Natural killer cell (primary cell): Measurements from ENCODE around the gene CNBD2. TPM values are rescaled to one million over a fixed set of nuclear protein-coding genes. Genes with fewer than 3 reads are reported as not detected.

Source experiments
- ATAC-seq, 3 donors: fragments of 150-1000 bp in 2 of 3; fragments of 200-7000 bp in 1 of 3; cut with Tn5 transposase; 1 replicate in 1 of 3; 2 replicates in 2 of 3; pipeline ENCODE4 v1.10.0; 2021; ENCODE audit warnings: mild to moderate bottlenecking in 2 of 3, moderate library complexity in 2 of 3
- DNase-seq, 2 donors: peaks; one replicate each; pipeline versions ENCODE4 v3.0.0 to v3.0.0-alpha.2; 2013 to 2021; ENCODE audit warnings: mixed read lengths in 1 of 2
- H3K27ac ChIP-seq: one replicate; pipeline ENCODE4 v1.5.1; 2013; ENCODE audit warnings: mild to moderate bottlenecking, low read length
- H3K27me3 ChIP-seq: one replicate; pipeline ENCODE4 v1.6.1; 2013; ENCODE audit warnings: low read length; ENCODE audit not compliant: control insufficient read depth, insufficient read depth
- H3K36me3 ChIP-seq: one replicate; pipeline ENCODE4 v1.6.1; 2013; ENCODE audit warnings: low read length; ENCODE audit not compliant: control insufficient read depth, insufficient read depth
- H3K4me1 ChIP-seq: one replicate; pipeline ENCODE4 v1.6.1; 2013; ENCODE audit warnings: low read length; ENCODE audit not compliant: control insufficient read depth, insufficient read depth
- H3K4me3 ChIP-seq: one replicate; pipeline ENCODE4 v1.5.1; 2013; ENCODE audit warnings: low read length
- H3K9me3 ChIP-seq: one replicate; pipeline ENCODE4 v1.6.1; 2013; ENCODE audit warnings: low read length; ENCODE audit not compliant: control insufficient read depth, insufficient read depth
- H3K27ac Mint-ChIP-seq, 2 donors: one replicate each; pipeline ENCODE4 v1.8.0; 2022; ENCODE audit warnings: mild to moderate bottlenecking in 2 of 2, mixed read lengths in 2 of 2, moderate library complexity in 1 of 2
- H3K27me3 Mint-ChIP-seq, 2 donors: one replicate each; pipeline ENCODE4 v1.8.0; 2022; ENCODE audit warnings: low read depth in 2 of 2, mixed read lengths in 2 of 2
- H3K36me3 Mint-ChIP-seq: one replicate; pipeline ENCODE4 v1.8.0; 2022; ENCODE audit warnings: mixed read lengths
- H3K4me1 Mint-ChIP-seq, 2 donors: one replicate each; pipeline ENCODE4 v1.8.0; 2022; ENCODE audit warnings: mixed read lengths in 2 of 2
- H3K4me3 Mint-ChIP-seq: one replicate; pipeline ENCODE4 v1.8.0; 2022; ENCODE audit warnings: mild to moderate bottlenecking, moderate library complexity, mixed read lengths
- H3K9me3 Mint-ChIP-seq, 2 donors: one replicate each; pipeline ENCODE4 v1.8.0; 2022; ENCODE audit warnings: mixed read lengths in 2 of 2
- CTCF ChIP-seq: fragments of 200-600 bp; IDR thresholded peaks from one replicate; pipeline ENCODE4 v1.8.0; 2022; ENCODE audit warnings: antibody characterized with exemption
- WGBS: methylation state at CpG from one replicate; pipeline ENCODE4 v1.1.7; 2013; ENCODE audit warnings: missing lambda C conversion rate; ENCODE audit not compliant: insufficient coverage; 5-methylcytosine and 5-hydroxymethylcytosine counted together
- intact Hi-C: fragments of 100-400 bp; cut with micrococcal nuclease; formaldehyde crosslinking; loops from one replicate; pipeline ENCODE4 v1.14.2; 2022
- total RNA-seq, 4 donors: library from RNA; stranded (reverse); fragments of 120-200 nt in 1 of 4; gene quantifications; one replicate each; pipeline versions ENCODE4 v1.2.3 to v1.2.4, GENCODE V29; 2013 to 2022

The CNBD2 gene
- total RNA-seq, 3 donors from 2014 or later (not counting 1 experiment from before 2014, with no cell fraction given) = 17.2 to 20.5 (median 19.5) TPM

- Mint-ChIP-seq H3K27ac (no peak overlapping the region), H3K4me1 (peaks cover 0 to 5% of the 10 kb centered on the region in 2 donors), H3K36me3 (peaks cover 9% of the 10 kb centered on the region), H3K4me3 (no peak overlapping the region), H3K9me3 (no peaks in the 10 kb centered on the region), H3K27me3 (no peaks in the 10 kb centered on the region)
- H3K4me1 ChIP-seq = no peaks in the 10 kb centered on the region
- no peaks in the 10 kb centered on the region for H3K9me3 ChIP-seq
- H3K36me3 ChIP-seq = peaks cover 44% of the 10 kb centered on the region
- intact Hi-C loops = loop anchor here (10.0 kb wide), 1 partner anchor 904 kb away; no protein-coding TSS in a partner anchor
- WGBS = 100% methylated on average over 3 of the region's 3 CpGs
- H3K27ac ChIP-seq = no peak overlapping the region
- H3K27me3 ChIP-seq = no peaks in the 10 kb centered on the region
- no peak for ATAC-seq
- DNase-seq = no peak
- no peak for TF ChIP-seq CTCF
- no peak overlapping the region for H3K4me3 ChIP-seq
These were observed 29.1 kb upstream of the CNBD2 start for GRCh38 chr20:35939264-35939663.

- TF ChIP-seq CTCF = no peak
- Mint-ChIP-seq H3K4me3 (no peak overlapping the region), H3K27ac (peak overlapping the region; percentile 14 to 24), H3K9me3 (no peaks in the 10 kb centered on the region), H3K27me3 (no peaks in the 10 kb centered on the region), H3K36me3 (peaks cover 9% of the 10 kb centered on the region), H3K4me1 (peaks cover 0 to 5% of the 10 kb centered on the region in 2 donors)
- Histone ChIP-seq H3K4me1 (no peaks in the 10 kb centered on the region), H3K4me3 (no peak overlapping the region), H3K9me3 (no peaks in the 10 kb centered on the region), H3K27me3 (no peaks in the 10 kb centered on the region), H3K36me3 (peaks cover 48% of the 10 kb centered on the region), H3K27ac (no peak overlapping the region)
- ATAC-seq (no peak), DNase-seq (no peak)
- intact Hi-C loops = no loop called here
- WGBS = 95% methylated on average over 2 of the region's 2 CpGs
These were observed 26.8 kb upstream of the CNBD2 start for GRCh38 chr20:35941620-35942019.

GRCh38 chr20:35942243-35942642 is 26.1 kb upstream of the CNBD2 start:
- Mint-ChIP-seq H3K4me3 (no peak overlapping the region), H3K4me1 (peaks cover 0 to 5% of the 10 kb centered on the region in 2 donors), H3K27ac (peak overlapping the region; percentile 14 to 24), H3K9me3 (no peaks in the 10 kb centered on the region), H3K36me3 (peaks cover 9% of the 10 kb centered on the region), H3K27me3 (no peaks in the 10 kb centered on the region)
- ATAC-seq (no peak), DNase-seq (no peak)
- WGBS = 93% methylated on average over 2 of the region's 2 CpGs
- TF ChIP-seq CTCF = no peak
- Histone ChIP-seq H3K27me3 (no peaks in the 10 kb centered on the region), H3K4me1 (no peaks in the 10 kb centered on the region), H3K27ac (no peak overlapping the region), H3K36me3 (peaks cover 51% of the 10 kb centered on the region), H3K9me3 (no peaks in the 10 kb centered on the region), H3K4me3 (no peak overlapping the region)
- intact Hi-C loops = no loop called here

GRCh38 chr20:35947489-35947888 is 20.9 kb upstream of the CNBD2 start:
- Mint-ChIP-seq H3K36me3 (no peaks in the 10 kb centered on the region), H3K4me3 (no peak overlapping the region), H3K9me3 (no peaks in the 10 kb centered on the region), H3K4me1 (peaks cover 5% of the 10 kb centered on the region in 2 donors), H3K27me3 (no peaks in the 10 kb centered on the region), H3K27ac (no peak overlapping the region)
- H3K27ac ChIP-seq = no peak overlapping the region
- no peaks in the 10 kb centered on the region for H3K9me3 ChIP-seq
- TF ChIP-seq CTCF = peak; percentile 28
- ATAC-seq (peak in 2 of 3 donors; percentile 59 to 69), DNase-seq (peak in 1 of 2 donors; percentile 53)
- no peaks in the 10 kb centered on the region for H3K27me3 ChIP-seq
- peaks cover 5% of the 10 kb centered on the region for H3K4me1 ChIP-seq
- intact Hi-C loops = no loop called here
- peaks cover 32% of the 10 kb centered on the region for H3K36me3 ChIP-seq
- no peak overlapping the region for H3K4me3 ChIP-seq
- WGBS = 86% methylated on average over 9 of the region's 9 CpGs
